ENCODE results near the gene CEP68.
"Not testable (repeated sequence)": the region's sequence is repeated elsewhere in the genome, so short reads cannot be mapped to it uniquely, and the experiment has no call there.

Gene CEP68, protein sequence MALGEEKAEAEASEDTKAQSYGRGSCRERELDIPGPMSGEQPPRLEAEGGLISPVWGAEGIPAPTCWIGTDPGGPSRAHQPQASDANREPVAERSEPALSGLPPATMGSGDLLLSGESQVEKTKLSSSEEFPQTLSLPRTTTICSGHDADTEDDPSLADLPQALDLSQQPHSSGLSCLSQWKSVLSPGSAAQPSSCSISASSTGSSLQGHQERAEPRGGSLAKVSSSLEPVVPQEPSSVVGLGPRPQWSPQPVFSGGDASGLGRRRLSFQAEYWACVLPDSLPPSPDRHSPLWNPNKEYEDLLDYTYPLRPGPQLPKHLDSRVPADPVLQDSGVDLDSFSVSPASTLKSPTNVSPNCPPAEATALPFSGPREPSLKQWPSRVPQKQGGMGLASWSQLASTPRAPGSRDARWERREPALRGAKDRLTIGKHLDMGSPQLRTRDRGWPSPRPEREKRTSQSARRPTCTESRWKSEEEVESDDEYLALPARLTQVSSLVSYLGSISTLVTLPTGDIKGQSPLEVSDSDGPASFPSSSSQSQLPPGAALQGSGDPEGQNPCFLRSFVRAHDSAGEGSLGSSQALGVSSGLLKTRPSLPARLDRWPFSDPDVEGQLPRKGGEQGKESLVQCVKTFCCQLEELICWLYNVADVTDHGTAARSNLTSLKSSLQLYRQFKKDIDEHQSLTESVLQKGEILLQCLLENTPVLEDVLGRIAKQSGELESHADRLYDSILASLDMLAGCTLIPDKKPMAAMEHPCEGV

DNA sequence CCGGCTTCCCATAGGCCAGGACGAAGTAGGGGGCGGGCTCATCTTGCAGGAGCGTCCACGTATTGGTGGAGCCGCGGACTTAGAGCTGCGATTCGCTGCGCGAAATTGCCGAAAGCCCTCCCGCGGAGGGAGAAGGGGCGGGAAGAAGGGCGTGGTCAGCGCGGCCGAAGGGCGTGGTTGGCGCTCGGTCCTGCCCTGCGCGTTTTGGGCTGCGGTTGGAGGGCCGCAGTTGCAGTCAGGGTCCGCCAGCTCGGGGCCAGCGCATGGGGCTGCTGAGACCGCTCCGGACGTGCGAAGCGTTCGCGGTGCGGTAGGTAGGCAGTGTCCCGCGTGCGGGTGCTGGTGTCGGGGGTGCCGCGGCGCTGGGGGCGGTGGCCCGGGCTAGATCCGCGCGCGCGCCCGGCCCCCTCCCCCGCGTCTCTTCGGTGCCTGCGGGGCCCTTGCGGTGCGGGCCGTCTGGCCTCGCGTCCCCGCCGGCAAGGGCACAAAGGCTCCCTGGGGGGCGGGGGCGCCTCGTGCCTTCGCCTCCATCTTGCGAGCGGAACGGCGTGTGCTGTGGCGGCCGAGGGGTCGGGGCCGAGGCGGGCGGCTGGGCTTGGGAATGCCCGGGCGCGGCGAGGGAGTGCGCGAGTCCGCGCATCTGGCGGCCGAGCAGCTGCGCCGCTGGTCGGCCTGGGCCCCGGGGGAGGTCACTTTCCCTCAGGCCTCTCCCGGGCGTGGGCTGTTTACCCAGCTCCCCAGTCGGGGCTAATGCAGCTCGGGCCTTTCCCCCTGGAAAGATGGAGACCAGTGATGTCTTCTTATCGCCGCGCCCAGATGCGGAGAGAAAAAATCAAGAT lies at the start of gene CEP68:
Gene CEP68, plus strand, starts transcription at position 202 of the 839 bp plus-strand sequence. CDS start 13,029 bp downstream, outside the sequence.
- DNase-seq (ENCODE audit: low read depth, low spot score): peak; percentile 84

DNA sequence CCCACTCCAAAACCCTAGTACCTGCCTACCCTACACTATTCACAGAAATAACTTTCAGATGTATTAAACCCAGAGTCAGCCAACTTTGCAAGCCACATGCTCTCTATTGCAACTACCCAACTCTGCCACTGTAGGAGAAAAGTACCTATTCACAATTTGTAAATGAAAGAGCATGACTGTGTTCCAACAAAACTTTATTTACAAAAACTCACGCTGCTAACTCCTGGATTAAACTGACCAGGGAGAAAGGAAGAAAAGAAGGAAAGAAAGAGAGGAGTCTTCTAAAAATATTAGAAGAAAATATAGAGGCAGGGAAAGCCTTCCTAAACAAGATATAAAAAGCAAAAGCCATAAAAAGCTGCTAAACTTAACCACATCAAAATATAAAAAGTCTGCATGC lies 42.4 kb upstream of the CEP68 start:
- DNase-seq (ENCODE audit: low read depth, low spot score): no peak

DNA sequence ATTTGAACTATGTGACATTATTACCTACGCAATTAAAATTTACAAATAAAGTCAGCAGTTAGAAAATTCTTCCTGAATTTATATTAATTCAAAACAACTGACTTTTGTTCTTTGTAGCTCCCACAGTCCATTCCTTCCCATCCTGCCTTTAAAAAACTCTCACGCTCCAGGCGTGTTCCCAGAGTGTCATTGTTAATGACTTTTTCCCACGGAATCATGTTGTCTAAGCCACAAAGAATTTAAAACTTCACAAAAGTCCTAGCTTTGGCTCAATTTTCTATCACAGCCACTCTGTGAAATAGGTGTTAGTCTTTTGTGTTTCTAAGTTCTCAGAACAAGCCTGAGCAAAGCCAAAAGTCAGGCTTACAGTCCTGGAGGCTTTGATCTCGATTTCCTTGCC lies 40.5 kb upstream of the CEP68 start:
- no peak for DNase-seq (ENCODE audit: low read depth, low spot score)

DNA sequence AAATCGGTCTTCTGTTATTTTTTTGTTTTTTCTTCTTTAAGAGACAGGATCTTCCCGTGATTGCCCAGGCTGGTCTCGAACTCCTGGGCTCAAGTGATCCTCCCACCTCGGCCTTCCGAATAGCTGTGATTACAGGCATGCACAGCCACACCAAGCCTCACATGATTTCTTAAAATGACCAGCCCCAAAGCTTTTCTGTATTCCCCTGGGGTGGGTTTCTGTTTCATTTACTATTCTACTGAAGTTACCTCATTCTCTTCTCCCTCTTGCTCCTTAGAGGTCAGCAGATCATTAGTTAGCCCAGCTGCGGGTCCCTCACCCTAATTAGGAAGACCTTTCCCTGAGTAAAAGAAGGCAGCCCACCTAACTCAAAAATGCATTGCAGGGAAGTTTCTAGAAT lies 39.4 kb upstream of the CEP68 start:
- DNase-seq (ENCODE audit: low read depth, low spot score): no peak

DNA sequence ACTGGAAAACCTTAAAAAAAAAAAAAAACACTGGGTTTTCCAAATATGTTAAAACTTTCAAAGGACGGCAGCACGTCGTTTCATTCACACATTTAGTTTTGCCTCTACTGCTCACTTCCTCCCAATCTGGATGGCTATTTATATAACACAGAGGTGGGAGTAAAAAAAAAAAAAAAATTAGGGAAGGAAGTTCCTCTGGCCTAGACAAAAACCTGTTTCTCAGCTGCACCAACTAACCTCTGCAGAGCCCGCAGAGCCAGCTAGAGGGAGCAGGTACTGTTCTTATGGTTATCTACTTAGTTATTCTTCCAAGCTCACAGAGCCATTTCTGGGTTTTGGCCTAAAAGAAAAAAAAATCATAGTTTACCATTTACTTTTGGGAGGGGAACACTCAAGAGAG lies 38.9 kb upstream of the CEP68 start:
- no peak for DNase-seq (ENCODE audit: low read depth, low spot score)

DNA sequence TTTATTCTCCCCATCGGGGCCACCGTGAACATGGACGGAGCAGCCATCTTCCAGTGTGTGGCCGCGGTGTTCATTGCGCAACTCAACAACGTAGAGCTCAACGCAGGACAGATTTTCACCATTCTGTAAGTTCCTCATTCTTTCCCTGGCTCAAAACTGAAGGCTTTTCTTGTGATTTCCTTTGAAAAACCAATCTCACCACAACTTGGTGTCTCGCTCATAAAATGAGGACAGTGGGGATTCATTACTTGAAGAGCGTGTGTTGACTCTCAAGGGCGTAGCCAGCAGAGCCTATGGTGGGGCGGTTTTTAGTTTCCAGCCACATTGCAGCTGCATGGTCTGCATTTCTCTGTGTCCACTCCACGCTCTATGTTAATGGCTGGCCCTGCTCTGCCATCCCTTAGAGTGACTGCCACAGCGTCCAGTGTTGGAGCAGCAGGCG lies 38.1 kb upstream of the CEP68 start:
- DNase-seq (ENCODE audit: low read depth, low spot score): no peak

DNA sequence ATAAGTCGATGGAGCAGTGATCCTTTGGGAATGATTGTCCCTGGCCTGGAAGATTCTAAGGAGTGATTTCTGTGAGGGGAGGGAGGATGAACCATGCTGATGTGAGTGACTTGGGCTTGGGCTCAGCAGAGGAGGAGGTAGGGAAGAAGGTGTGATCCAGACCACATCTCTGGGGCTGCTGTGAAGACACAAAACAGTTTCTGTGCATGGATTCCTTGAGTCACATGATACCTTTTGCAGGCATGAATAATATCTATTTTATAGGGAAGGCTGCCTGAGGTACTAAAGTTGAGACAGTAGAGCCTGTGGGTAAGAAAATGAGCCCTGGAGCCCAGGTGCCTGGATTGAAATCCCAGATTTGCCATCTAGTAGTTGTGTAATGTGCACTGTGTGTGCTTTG lies 37.2 kb upstream of the CEP68 start:
- no peak for DNase-seq (ENCODE audit: low read depth, low spot score)

DNA sequence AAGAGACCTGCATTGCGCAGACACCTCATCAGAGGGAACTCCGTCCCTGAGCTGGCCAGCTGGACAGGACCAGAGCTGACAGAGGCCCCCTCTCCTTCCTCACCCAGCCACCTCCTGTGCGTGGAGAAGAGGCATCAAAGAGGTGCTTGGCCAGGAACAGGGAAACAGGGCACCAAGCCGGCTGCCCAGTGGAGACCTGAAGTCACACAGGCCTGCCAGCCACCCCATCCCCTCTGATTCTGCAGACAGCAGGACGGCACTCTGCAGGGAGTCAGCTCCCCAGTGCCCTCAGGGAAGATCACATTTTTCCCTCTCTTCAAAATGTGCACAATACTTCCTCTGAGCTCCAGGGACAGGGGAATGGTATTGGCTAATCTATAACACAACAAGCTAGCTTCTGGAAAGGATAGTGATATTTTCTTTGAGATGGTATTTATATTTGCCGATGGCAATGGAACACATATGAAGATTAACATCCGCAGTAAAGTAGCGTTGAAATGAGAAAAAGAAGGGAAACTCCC lies 36.5 kb upstream of the CEP68 start:
- no peak for DNase-seq (ENCODE audit: low read depth, low spot score)

DNA sequence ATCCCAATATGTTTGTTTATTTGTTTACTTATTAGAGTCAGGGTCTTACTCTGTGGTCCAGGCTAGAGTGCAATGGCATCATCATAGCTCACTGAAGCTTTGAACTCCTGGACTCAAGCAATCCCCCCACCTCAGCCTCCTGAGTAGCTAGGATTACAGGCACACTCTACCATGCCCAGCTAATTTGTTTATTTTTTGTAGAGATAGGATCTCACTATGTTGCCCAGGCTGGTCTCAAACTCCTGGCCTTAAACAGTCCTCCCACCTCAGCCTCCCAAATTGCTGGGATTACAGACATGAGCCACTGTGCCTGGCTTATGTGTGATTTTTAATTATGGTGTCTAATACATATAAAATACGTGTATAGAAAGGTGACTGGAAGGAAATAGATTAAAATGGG lies 36.0 kb upstream of the CEP68 start:
- not testable (repeated sequence) for DNase-seq (ENCODE audit: low read depth, low spot score)

DNA sequence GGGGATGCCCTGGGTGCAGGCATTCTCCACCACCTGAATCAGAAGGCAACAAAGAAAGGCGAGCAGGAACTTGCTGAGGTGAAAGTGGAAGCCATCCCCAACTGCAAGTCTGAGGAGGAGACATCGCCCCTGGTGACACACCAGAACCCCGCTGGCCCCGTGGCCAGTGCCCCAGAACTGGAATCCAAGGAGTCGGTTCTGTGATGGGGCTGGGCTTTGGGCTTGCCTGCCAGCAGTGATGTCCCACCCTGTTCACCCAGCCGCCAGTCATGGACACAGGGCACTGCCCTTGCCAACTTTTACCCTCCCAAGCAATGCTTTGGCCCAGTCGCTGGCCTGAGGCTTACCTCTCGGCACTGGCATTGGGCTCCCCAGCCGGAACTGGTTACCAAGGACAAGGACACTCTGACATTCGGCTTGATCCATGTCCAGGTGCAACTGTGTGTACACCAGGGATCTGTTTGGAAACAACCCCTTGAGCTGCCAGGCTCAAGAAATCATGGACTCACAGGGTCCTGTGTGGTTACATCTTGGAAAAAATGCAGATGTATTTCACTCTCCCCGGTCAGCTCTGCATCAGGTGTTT lies 35.2 kb upstream of the CEP68 start:
- no peak for DNase-seq (ENCODE audit: low read depth, low spot score)

DNA sequence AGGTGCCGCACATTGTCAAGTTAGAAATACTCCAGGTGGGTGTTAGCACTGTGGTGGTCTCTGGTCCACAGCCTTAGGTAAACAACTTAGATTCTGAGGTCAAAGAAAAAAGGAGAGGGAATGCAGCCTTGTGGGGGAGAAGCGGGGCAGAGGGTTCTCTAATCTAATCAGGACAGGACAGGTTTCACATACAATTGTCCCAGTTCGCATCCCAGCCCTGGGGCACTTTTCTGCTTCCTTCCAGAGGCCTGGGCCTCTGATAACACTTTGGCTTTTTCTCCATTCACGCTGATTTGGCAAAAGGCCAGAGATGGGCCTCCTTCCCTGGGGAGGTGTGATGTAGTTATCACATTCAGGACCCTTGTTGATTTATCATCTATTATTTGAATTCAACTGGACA lies 34.5 kb upstream of the CEP68 start:
- DNase-seq (ENCODE audit: low read depth, low spot score): no peak

DNA sequence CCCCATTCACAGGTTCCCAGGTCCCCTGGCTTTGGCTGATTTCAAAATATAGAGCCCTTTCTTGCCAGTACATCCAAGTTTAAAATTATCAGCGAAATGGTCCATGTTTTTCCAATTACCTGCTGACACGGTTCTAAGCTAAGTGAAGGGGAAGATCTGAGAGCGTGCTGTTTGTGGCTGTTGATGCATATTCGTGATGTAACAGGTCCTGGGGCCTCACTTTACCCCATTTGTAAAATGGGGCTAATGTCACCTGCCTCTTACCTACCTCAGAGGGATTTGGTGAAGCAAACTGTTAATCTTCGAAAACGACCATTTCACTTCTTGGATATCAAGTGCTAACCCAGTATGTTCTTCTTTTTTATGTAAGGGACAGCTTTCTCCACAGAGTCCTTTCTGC lies 34.0 kb upstream of the CEP68 start:
- DNase-seq (ENCODE audit: low read depth, low spot score): no peak

DNA sequence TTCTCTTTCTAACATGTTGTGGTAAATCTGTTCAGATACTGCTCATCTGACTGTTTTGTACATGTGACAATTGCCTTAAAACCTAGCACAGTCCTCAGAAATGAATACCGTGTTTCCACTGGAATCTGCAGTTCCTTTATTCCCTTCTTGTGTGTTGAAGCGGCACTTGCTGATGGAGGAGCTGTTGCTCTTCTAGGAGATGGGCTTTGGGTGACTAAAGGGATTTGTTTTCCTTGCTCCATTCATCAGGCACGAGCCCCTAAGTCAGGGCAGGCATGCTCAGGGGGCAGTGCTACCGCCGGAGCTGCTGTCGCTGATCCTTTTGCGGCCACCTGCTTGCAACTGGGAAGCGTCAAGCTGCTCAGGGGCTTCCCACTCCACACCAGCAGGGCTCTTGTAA lies 32.5 kb upstream of the CEP68 start:
- no peak for DNase-seq (ENCODE audit: low read depth, low spot score)

DNA sequence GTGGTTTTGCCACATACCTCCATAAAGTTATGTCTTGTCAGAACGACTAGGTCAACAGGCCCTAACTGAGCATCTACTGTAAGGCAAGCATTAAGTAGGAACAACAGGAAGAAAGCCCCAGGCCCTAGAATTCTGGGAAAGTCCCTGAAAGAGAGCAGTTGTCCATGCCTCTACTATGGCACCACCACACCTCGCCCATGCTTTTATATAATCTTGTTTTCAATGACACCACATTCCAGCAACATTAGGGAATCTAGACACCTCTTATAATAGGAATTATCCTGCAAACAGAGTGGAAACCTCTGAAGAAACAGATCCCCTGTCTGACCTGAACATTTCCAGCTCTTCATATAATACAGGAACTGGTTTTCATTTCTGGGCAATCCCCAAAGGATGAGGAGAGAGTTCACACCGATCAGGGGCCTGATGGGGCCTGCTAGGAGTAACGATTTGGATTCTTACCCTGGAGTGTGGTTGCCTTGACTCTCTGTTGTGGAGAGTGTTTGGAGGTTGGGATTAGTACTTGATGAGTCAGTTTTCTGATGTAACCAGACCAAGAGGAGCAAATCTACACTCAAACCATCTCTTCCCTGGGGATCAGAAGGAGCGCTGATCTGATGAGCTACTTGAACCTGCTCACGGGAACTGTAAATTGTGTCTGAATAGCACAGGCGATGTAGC lies 31.9 kb upstream of the CEP68 start:
- DNase-seq (ENCODE audit: low read depth, low spot score): no peak

DNA sequence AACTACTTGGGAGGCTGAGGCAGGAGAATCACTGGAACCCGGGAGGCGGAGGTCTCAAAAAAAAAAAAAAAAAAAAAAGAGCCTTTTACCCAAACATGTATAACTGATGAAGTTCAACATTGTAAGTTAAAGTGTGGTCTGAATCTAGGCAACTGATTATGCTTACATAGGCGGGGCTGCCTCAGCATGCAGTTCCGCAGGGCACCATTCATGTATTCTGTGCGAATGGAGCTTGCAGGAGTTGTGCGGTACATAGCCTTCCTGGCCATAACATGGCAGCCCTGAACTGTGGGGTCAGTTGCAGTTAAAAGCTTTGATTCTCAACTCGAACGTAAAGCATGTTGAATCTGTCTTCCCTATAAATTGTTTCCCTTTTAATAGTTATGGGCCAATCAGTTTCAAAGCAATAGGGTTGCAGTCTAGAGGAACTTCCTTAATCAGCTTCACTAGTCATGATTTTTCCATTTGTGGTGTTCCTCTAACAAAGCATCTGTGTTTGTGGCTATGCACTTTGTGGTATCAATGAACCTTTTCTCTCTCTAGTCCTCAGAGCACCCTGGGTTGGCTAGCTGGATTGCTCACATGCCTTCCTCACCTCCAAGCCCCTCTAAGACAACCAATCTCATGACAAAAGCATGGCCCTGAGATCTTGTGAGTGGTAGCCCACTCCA lies 30.6 kb upstream of the CEP68 start:
- no peak for DNase-seq (ENCODE audit: low read depth, low spot score)

DNA sequence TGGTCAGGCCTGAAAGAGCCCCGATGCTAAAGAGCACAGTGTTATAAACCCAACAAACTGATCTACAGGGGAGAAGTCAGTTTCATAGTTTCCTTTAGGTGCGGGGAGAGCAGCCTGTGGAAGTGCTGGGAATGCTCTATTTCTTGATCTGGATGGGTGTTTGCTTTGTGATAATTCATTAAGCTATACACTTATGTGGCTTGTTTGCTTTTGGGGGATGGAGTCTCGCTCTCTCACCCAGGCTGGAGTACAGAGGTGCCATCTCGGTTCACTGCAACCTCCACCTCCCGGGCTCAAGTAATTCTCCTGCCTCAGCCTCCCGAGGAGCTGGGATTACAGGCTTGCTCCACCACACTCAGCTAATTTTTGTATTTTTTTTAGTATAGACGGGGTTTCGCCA lies 30.1 kb upstream of the CEP68 start:
- DNase-seq (ENCODE audit: low read depth, low spot score): no peak

DNA sequence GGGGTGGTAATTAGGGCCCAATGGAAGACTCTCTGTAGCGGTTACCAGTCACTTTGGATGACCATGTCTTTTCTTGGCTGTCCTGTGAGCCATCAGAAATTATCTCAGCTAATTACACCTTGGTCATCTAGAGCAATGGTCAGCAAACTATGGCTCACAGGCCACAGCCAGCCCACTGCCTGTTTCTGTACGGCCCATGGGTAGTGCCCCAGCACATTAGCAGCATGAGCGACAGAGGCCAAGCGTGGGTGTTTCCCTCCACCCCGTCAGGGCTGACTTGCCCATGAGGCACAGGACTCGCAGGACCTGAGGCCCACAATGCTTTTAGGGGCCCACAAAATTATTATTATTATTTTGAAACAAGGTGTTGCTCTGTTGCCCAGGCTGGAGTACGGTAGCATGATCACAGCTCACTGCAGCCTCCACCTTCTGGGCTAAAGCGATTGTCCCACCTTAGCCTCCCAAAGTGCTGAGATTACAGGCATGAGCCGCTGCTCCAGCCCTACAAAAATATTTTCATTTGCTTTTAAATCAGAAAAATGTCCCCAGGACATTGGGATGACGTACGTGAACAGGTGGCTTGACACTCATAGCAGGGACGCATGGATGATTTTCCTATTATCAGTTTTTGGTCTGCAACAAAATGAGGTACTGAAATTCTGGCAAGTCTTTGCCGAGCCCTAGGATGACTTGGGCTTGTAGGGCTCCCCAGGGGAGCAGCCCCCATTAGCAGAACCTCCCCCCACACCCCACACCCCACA lies 29.3 kb upstream of the CEP68 start:
- DNase-seq (ENCODE audit: low read depth, low spot score): no peak

DNA sequence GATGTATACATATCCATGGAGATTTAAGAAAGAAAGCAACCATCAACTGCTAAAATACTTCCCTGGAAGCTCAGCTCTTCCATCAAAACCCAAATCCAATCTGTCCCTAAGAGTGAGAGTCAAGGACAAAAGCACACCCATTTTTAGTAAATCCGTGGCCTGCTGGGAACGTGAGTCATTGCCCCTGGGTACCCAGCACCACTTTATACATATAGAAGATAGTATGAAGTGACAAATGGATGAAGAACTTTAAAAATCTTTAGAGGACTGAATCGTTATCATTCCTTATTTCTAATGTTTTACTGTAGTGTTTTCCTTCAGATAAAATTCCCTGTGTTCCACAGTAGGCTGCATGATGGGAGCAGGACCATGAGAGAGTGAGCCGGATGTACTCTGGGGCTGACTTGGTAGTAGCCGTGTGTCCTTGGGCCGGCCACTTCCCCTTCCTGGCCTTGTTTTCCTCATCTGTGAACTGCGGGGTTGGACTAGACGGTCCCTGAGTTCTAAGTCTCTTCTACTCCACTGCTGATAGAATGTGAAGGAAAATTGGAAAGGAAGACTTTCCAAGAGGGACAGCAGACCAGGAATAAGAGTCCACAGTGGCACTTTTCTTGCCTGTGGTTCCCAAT lies 28.5 kb upstream of the CEP68 start:
- no peak for DNase-seq (ENCODE audit: low read depth, low spot score)

Measured in iPS DF 19.7 (cell line).